WERI-Rb-1 (cell line): ENCODE results near the gene REPS1.

ENCODE experiments used
- DNase-seq: peaks from one replicate; pipeline ENCODE4 v3.0.0-alpha.2; 2020
- H3K27ac ChIP-seq: fragments of 250-450 bp; sonication (Bioruptor Pico); 2 replicates; pipeline ENCODE4 v1.5.1; 2020; ENCODE audit warnings: mild to moderate bottlenecking, moderate library complexity
- H3K27me3 ChIP-seq: fragments of 250-450 bp; sonication (Bioruptor Pico); 2 replicates; pipeline ENCODE4 v1.5.1; 2021; ENCODE audit warnings: mild to moderate bottlenecking, low read depth, moderate library complexity; ENCODE audit not compliant: insufficient read depth, severe bottlenecking
- H3K36me3 ChIP-seq: fragments of 250-450 bp; sonication (Bioruptor Pico); 2 replicates; pipeline ENCODE4 v1.5.1; 2020; ENCODE audit warnings: mild to moderate bottlenecking, moderate library complexity
- H3K4me3 ChIP-seq: 2 replicates; pipeline ENCODE4 v1.5.1; 2011; ENCODE audit warnings: low read depth, mild to moderate bottlenecking, control low read depth, low read length
- H3K9me3 ChIP-seq: fragments of 250-450 bp; sonication (Bioruptor Pico); 2 replicates; pipeline ENCODE4 v1.5.1; 2021; ENCODE audit warnings: mild to moderate bottlenecking, moderate library complexity; ENCODE audit not compliant: severe bottlenecking
- CTCF ChIP-seq: IDR thresholded peaks from 2 replicates; pipeline ENCODE4 v1.5.1; 2011; ENCODE audit warnings: low read depth, mild to moderate bottlenecking, control low read depth, inconsistent platforms, low read length

The REPS1 gene

GRCh38 chr6:139016337-139017213 lies 28.5 kb upstream of the REPS1 start:
- Histone ChIP-seq H3K27me3 (no peaks in the 10 kb centered on the region), H3K4me3 (no peak overlapping the region), H3K9me3 (no peaks in the 10 kb centered on the region), H3K36me3 (no peaks in the 10 kb centered on the region), H3K27ac (no peak overlapping the region)
- no peak for TF ChIP-seq CTCF
- DNase-seq = no peak

- Histone ChIP-seq H3K9me3 (no peaks in the 10 kb centered on the region), H3K36me3 (no peaks in the 10 kb centered on the region), H3K27ac (no peak overlapping the region), H3K27me3 (no peaks in the 10 kb centered on the region), H3K4me3 (no peak overlapping the region)
- DNase-seq = no peak
- TF ChIP-seq CTCF = no peak
Observed at GRCh38 chr6:139014945-139015344, 26.9 kb upstream of the REPS1 start.

- H3K9me3 ChIP-seq = no peaks in the 10 kb centered on the region
- H3K27me3 ChIP-seq = no peaks in the 10 kb centered on the region
- H3K4me3 ChIP-seq = no peak overlapping the region
- H3K27ac ChIP-seq = no peak overlapping the region
- DNase-seq = no peak
- TF ChIP-seq CTCF = no peak
- H3K36me3 ChIP-seq = no peaks in the 10 kb centered on the region
Observed at GRCh38 chr6:139013185-139013800, 25.2 kb upstream of the REPS1 start.

- Histone ChIP-seq H3K4me3 (no peak overlapping the region), H3K36me3 (no peaks in the 10 kb centered on the region), H3K27me3 (no peaks in the 10 kb centered on the region), H3K27ac (no peak overlapping the region), H3K9me3 (no peaks in the 10 kb centered on the region)
- DNase-seq = no peak
- no peak for TF ChIP-seq CTCF
Observed at GRCh38 chr6:139011980-139012379, 23.9 kb upstream of the REPS1 start.

GRCh38 chr6:139010674-139011073 lies 22.6 kb upstream of the REPS1 start:
- H3K27me3 ChIP-seq = no peaks in the 10 kb centered on the region
- no peak overlapping the region for H3K4me3 ChIP-seq
- no peak overlapping the region for H3K27ac ChIP-seq
- H3K9me3 ChIP-seq = no peaks in the 10 kb centered on the region
- H3K36me3 ChIP-seq = no peaks in the 10 kb centered on the region
- DNase-seq = no peak
- no peak for TF ChIP-seq CTCF

GRCh38 chr6:139008117-139008516 lies 20.1 kb upstream of the REPS1 start:
- TF ChIP-seq CTCF = no peak
- no peak for DNase-seq
- Histone ChIP-seq H3K27me3 (no peaks in the 10 kb centered on the region), H3K4me3 (no peak overlapping the region), H3K27ac (no peak overlapping the region), H3K36me3 (no peaks in the 10 kb centered on the region), H3K9me3 (no peaks in the 10 kb centered on the region)
